H1 (cell line): ENCODE data around the gene ITFG2. TPM values are rescaled to one million over a fixed set of nuclear protein-coding genes. Genes with fewer than 3 reads are reported as not detected.

ENCODE experiments used
- CTCF ChIA-PET: fragments of 300-600 bp; sonication (Branson Sonifier 250); formaldehyde crosslinking; loops from one replicate; lab custom pipeline; 2021; ENCODE audit not compliant: partially characterized antibody; lab: Charles Lee
- POLR2A ChIA-PET: fragments of 300-600 bp; sonication (Branson Sonifier 250); formaldehyde crosslinking; loops from one replicate; lab custom pipeline; 2021; ENCODE audit warnings: inconsistent platforms; ENCODE audit not compliant: partially characterized antibody; lab: Charles Lee
- DNase-seq, 2 experiments: peaks; one replicate each; pipeline versions ENCODE4 v3.0.0 to v3.0.0-alpha.2; 2010 to 2022; ENCODE audit warnings: low spot score in 2 of 2, low read depth in 1 of 2, mixed read lengths in 1 of 2
- FAIRE-seq: peaks from 2 replicates; lab custom pipeline; 2011; peaks lifted over from hg19 to GRCh38; lab: Jason Lieb, UNC
- H2AFZ ChIP-seq: 2 replicates; pipeline ENCODE4 v1.8.1; 2012; ENCODE audit warnings: low read length, inconsistent platforms
- H2AK5ac ChIP-seq: 2 replicates; pipeline ENCODE4 v1.6.1; 2013; ENCODE audit warnings: low read depth, low read length
- H2BK120ac ChIP-seq: replicated peaks from 2 replicates; pipeline ENCODE3; 2013; ENCODE audit warnings: low read depth, low read length, inconsistent platforms
- H2BK12ac ChIP-seq: 2 replicates; pipeline ENCODE4 v1.6.1; 2013; ENCODE audit warnings: low read depth, low read length
- H2BK15ac ChIP-seq: 2 replicates; pipeline ENCODE4 v1.6.1; 2013; ENCODE audit warnings: low read length
- H2BK20ac ChIP-seq: 2 replicates; pipeline ENCODE4 v1.6.1; 2013; ENCODE audit warnings: low read length
- H2BK5ac ChIP-seq: 2 replicates; pipeline ENCODE4 v1.6.1; 2013; ENCODE audit warnings: low read depth, low read length
- H3K14ac ChIP-seq: 2 replicates; pipeline ENCODE4 v1.6.1; 2013; ENCODE audit warnings: inconsistent platforms; ENCODE audit not compliant: insufficient read length
- H3K18ac ChIP-seq: 2 replicates; pipeline ENCODE4 v1.6.1; 2013; ENCODE audit warnings: low read length; ENCODE audit errors: extremely low read depth
- H3K23ac ChIP-seq: 2 replicates; pipeline ENCODE4 v1.6.1; 2013; ENCODE audit warnings: inconsistent platforms; ENCODE audit not compliant: insufficient read length
- H3K23me2 ChIP-seq: 2 replicates; pipeline ENCODE4 v1.6.1; 2013; ENCODE audit warnings: low read depth, low read length
- H3K27ac ChIP-seq: 2 replicates; pipeline ENCODE4 v1.6.1; 2011; ENCODE audit warnings: low read depth, low read length, inconsistent platforms
- H3K27me3 ChIP-seq, 4 experiments: replicated peaks in 1 of 4; 1 replicate in 1 of 4; 2 replicates in 3 of 4; pipeline versions ENCODE4 v1.6.1 to v1.8.1; 2011 to 2013; ENCODE audit warnings: low read length in 3 of 4, mild to moderate bottlenecking in 3 of 4, inconsistent platforms in 2 of 4, mixed read lengths in 2 of 4, moderate library complexity in 1 of 4; ENCODE audit not compliant: control insufficient read depth in 3 of 4, insufficient read depth in 3 of 4; ENCODE audit errors: extremely low read depth in 1 of 4
- H3K36me3 ChIP-seq, 4 experiments: 2 replicates each; pipeline versions ENCODE4 v1.6.1 to v1.8.1; 2011 to 2013; ENCODE audit warnings: mild to moderate bottlenecking in 4 of 4, low read length in 3 of 4, moderate library complexity in 2 of 4, control low read depth in 1 of 4, inconsistent platforms in 1 of 4; ENCODE audit not compliant: insufficient read depth in 4 of 4, control insufficient read depth in 2 of 4
- H3K4ac ChIP-seq: replicated peaks from 2 replicates; pipeline ENCODE3; 2013; ENCODE audit warnings: low read length, low read depth, mixed read lengths, inconsistent platforms; ENCODE audit not compliant: insufficient read length
- H3K4me1 ChIP-seq, 4 experiments: replicated peaks in 1 of 4; 1 replicate in 1 of 4; 2 replicates in 3 of 4; pipeline versions ENCODE4 v1.6.1 to v1.8.1; 2011 to 2013; ENCODE audit warnings: low read length in 3 of 4, inconsistent platforms in 2 of 4, mixed read lengths in 1 of 4; ENCODE audit not compliant: insufficient read depth in 4 of 4, control insufficient read depth in 3 of 4
- H3K4me2 ChIP-seq, 2 experiments: 2 replicates each; pipeline versions ENCODE4 v1.6.1 to v1.8.1; 2011 to 2013; ENCODE audit warnings: low read depth in 2 of 2, low read length in 2 of 2, control low read depth in 1 of 2, inconsistent platforms in 1 of 2, mild to moderate bottlenecking in 1 of 2; ENCODE audit not compliant: insufficient read depth in 1 of 2
- H3K4me3 ChIP-seq, 4 experiments: fragments of 200-600, 300-600 bp in 1 of 4; sonication (generic), shearing (Covaris generic), sonication (Bioruptor Twin) in 1 of 4; 2 replicates each; pipeline versions ENCODE4 v1.5.1 to v1.8.1; 2011 to 2016; ENCODE audit warnings: low read length in 4 of 4, low read depth in 3 of 4, control low read depth in 2 of 4, inconsistent platforms in 2 of 4, mild to moderate bottlenecking in 2 of 4, mixed read lengths in 1 of 4, moderate library complexity in 1 of 4; ENCODE audit not compliant: insufficient read depth in 2 of 4; ENCODE audit errors: extremely low read depth in 1 of 4
- H3K56ac ChIP-seq: replicated peaks from 2 replicates; pipeline ENCODE3; 2013; ENCODE audit warnings: low read depth, mild to moderate bottlenecking, mixed read lengths, low read length, inconsistent platforms; ENCODE audit not compliant: insufficient read length
- H3K79me1 ChIP-seq: 2 replicates; pipeline ENCODE4 v1.6.1; 2013; ENCODE audit warnings: low read depth, low read length, control low read depth
- H3K79me2 ChIP-seq, 2 experiments: 2 replicates each; pipeline versions ENCODE4 v1.6.1 to v1.8.1; 2012 to 2013; ENCODE audit warnings: low read length in 2 of 2, mild to moderate bottlenecking in 2 of 2, inconsistent platforms in 1 of 2; ENCODE audit not compliant: insufficient read depth in 2 of 2, control insufficient read depth in 1 of 2
- H3K9ac ChIP-seq, 4 experiments: replicated peaks in 1 of 4; 1 replicate in 1 of 4; 2 replicates in 3 of 4; pipeline versions ENCODE4 v1.6.1 to v1.8.1; 2011 to 2013; ENCODE audit warnings: low read depth in 3 of 4, low read length in 3 of 4, control low read depth in 2 of 4, mild to moderate bottlenecking in 2 of 4, moderate library complexity in 2 of 4, inconsistent platforms in 1 of 4; ENCODE audit errors: extremely low read depth in 1 of 4
- H3K9me3 ChIP-seq, 2 experiments: 2 replicates each; pipeline versions ENCODE4 v1.6.1 to v1.8.1; 2012 to 2013; ENCODE audit warnings: mild to moderate bottlenecking in 2 of 2, moderate library complexity in 2 of 2, control low read depth in 1 of 2, inconsistent platforms in 1 of 2, low read depth in 1 of 2, low read length in 1 of 2, mixed read lengths in 1 of 2; ENCODE audit not compliant: insufficient read depth in 2 of 2
- H4K20me1 ChIP-seq, 2 experiments: replicated peaks in 1 of 2; 2 replicates each; pipeline versions ENCODE3 to v1.8.1; 2011 to 2013; ENCODE audit warnings: inconsistent platforms in 2 of 2, low read length in 2 of 2, mild to moderate bottlenecking in 1 of 2; ENCODE audit not compliant: insufficient read depth in 2 of 2, control insufficient read depth in 1 of 2
- H4K5ac ChIP-seq: 2 replicates; pipeline ENCODE4 v1.6.1; 2013; ENCODE audit warnings: low read length, low read depth, mixed read lengths, inconsistent platforms; ENCODE audit not compliant: insufficient read length
- H4K8ac ChIP-seq: 2 replicates; pipeline ENCODE4 v1.8.0; 2013; ENCODE audit warnings: mild to moderate bottlenecking, moderate library complexity, low read length, inconsistent platforms; ENCODE audit not compliant: insufficient read depth; ENCODE audit errors: extremely low read depth
- H4K91ac ChIP-seq: replicated peaks from 2 replicates; pipeline ENCODE3; 2013; ENCODE audit warnings: low read length, mixed read lengths, inconsistent platforms; ENCODE audit not compliant: insufficient read length
- EGR1 ChIP-seq: IDR thresholded peaks from 2 replicates; pipeline ENCODE4 v1.6.1; 2011; ENCODE audit warnings: low read depth, low read length, borderline replicate concordance
- SAP30 ChIP-seq: fragments of 300-600 bp; sonication (generic); IDR thresholded peaks from 2 replicates; pipeline ENCODE4 v1.7.1; 2012; ENCODE audit warnings: low read length, moderate library complexity, mild to moderate bottlenecking, inconsistent platforms; ENCODE audit not compliant: insufficient read depth, insufficient replicate concordance
- WGBS, 2 experiments: shearing (Covaris generic) in 1 of 2; methylation state at CpG; one replicate each; pipeline versions ENCODE4 v1.1.6 to v1.1.7; 2013 to 2015; ENCODE audit warnings: low lambda C conversion rate in 2 of 2, mixed read lengths in 2 of 2, inconsistent platforms in 1 of 2, low coverage in 1 of 2, missing lambda C conversion rate in 1 of 2; ENCODE audit not compliant: insufficient replicate concordance in 2 of 2, insufficient coverage in 1 of 2, insufficient read length in 1 of 2; ENCODE audit errors: extremely low coverage in 1 of 2, missing lambda C conversion rate in 1 of 2; 5-methylcytosine and 5-hydroxymethylcytosine counted together
- polyA plus RNA-seq, 7 experiments: library from polyadenylated mRNA; depleted of rRNA in 3 of 7; stranded (reverse) in 5 of 7; unstranded in 2 of 7; fragments of >200 nt in 5 of 7; fragments of 200-250 nt in 2 of 7; gene quantifications; 1 replicate in 5 of 7; 2 replicates in 1 of 7; 4 replicates in 1 of 7; pipeline versions ENCODE4 v1.2.1 to v1.2.3, GENCODE V29; 2011 to 2013; ENCODE audit warnings: missing spikeins in 2 of 7, mixed read lengths in 2 of 7
- total RNA-seq: library from RNA; stranded (reverse); fragmentation: NEBNext Ultra II Directional; extraction: Animal tissue kit (Norgen Biotek cat#: 25700); gene quantifications from 2 replicates; pipeline ENCODE4 v1.2.1, GENCODE V29; 2021

ITFG2 gene
- total and polyA plus RNA-seq, 2 of the 8 experiments (the other 6 are each of a cell fraction or from before 2014, with no cell fraction given): 15.0 to 22.9 TPM

DNA sequence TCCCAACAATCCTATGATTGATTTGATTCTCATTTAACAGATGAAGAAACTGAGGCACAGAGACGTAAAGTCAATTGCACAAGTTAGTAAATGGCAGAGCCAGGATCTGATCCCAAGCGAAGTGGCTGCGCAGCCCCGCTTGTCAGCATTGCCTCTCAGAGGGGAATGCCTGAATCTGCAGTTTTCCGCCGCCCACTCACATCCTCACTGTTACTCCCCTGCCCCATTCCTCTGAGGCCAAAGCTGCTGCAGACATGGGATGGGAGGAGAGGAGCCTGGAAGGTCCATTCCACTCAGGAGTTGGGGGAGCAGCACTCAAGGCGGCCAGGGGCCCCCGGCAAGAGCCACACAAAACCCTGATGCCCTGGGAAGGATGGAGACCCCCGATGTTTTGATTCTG is 21.3 kb downstream of the ITFG2 start:
- FAIRE-seq: no peak
- H3K9ac ChIP-seq: no peak overlapping the region
- no peaks in the 10 kb centered on the region; a peak in 1 of 7 replicates for H3K27me3 ChIP-seq
- H3K23me2 ChIP-seq: no peaks in the 10 kb centered on the region; the same call in 1 of the 2 replicates
- no peaks in the 10 kb centered on the region; a peak in 2 of 8 replicates for H3K36me3 ChIP-seq
- H2BK20ac ChIP-seq: no peak overlapping the region
- no peak overlapping the region for H3K4ac ChIP-seq
- no peak overlapping the region for H2BK12ac ChIP-seq
- no peak overlapping the region for H3K18ac ChIP-seq
- no peak overlapping the region for H3K4me2 ChIP-seq
- H2AK5ac ChIP-seq: no peak overlapping the region
- ChIA-PET POLR2A (interaction anchor here (0.7 to 6.3 kb wide), 7 partner anchors 9 to 93 kb away, joined by 3 to 58 read pairs (median 5); partner anchors contain the start of gene ITFG2), CTCF (interaction anchor here (1.0 to 6.9 kb wide), 8 partner anchors 9 to 111 kb away, joined by 3 to 52 read pairs (median 5); no protein-coding TSS in a partner anchor)
- H2BK15ac ChIP-seq: no peak overlapping the region
- H3K27ac ChIP-seq: no peak overlapping the region
- H4K5ac ChIP-seq: no peak overlapping the region
- H3K9me3 ChIP-seq: no peaks in the 10 kb centered on the region
- H3K56ac ChIP-seq: no peak overlapping the region
- H3K4me1 ChIP-seq: peaks cover 0 to 14% (median 9%) of the 10 kb centered on the region in 4 experiments; a peak in 6 of 7 replicates
- H2BK120ac ChIP-seq: no peak overlapping the region
- no peak overlapping the region for H3K23ac ChIP-seq
- H4K91ac ChIP-seq: no peak overlapping the region
- no peaks in the 10 kb centered on the region for H3K79me2 ChIP-seq
- H4K20me1 ChIP-seq: no peaks in the 10 kb centered on the region
- H3K14ac ChIP-seq: no peak overlapping the region
- no peaks in the 10 kb centered on the region for H3K79me1 ChIP-seq
- TF ChIP-seq EGR1 (peak; percentile 51; the same call in 1 of the 2 replicates), SAP30 (no peak)
- TF ChIP-seq, all 59 proteins: peak for 1
- DNase-seq: no peak
- 90% methylated on average over 9 of the region's 9 CpGs; no CpG with 5 or more reads in 1 of the 2 experiments for WGBS, 2 experiments
- no peak overlapping the region for H3K4me3 ChIP-seq
- H2AFZ ChIP-seq: no peak overlapping the region
- H4K8ac ChIP-seq: peak overlapping the region; percentile 12; the same call in 1 of the 2 replicates
- H2BK5ac ChIP-seq: no peak overlapping the region
